Jurkat, Clone E6-1 (cell line): ENCODE measurements around the gene KIRREL3.

Source experiments
- DNase-seq: peaks from one replicate; pipeline ENCODE4 v3.0.0-alpha.2; 2011; ENCODE audit warnings: low read depth, low spot score
- H3K4me3 ChIP-seq: 2 replicates; pipeline ENCODE4 v1.5.1; 2011; ENCODE audit warnings: mild to moderate bottlenecking, low read length, control low read depth, moderate library complexity

The KIRREL3 gene

DNA sequence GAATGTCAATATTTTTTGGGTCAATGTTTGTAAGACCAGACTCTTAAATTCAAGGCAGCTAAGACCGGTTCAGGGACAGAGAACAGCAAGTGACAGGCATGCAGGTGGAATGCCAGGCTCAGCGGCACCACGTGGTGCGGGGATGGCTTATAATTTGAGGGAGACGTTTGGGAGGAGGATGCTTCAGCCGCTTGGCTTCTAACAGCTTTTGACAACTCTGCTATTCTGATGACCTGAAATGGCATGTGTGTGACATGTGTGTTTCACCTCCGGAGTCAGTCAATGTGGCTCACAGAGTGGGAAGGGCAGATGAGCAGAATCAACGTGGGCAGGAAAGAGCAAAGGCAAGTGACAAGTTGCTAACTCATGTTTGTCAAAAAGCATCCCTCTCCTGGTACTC lies 228.3 kb downstream of the KIRREL3 start:
- H3K4me3 ChIP-seq = no peak overlapping the region

DNA sequence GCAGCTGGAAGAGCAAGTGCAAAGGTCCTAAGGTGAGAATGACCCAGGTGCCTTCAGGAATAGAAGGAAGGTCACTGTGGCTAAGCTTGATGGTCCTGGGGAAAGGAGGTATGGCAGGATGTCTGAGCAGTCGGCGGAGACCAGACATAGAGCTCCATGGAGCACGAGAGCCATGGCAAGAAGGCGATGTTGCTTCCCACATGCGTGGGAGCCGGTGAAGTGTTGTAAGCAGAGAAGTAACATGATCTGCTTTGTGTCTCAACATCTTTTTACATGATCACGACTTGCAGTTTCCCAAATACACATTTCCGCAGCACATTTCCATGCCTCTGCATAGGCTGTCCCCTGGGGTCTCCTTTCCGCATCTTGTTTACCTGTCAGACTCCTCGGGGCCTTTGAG lies 231.9 kb downstream of the KIRREL3 start:
- DNase-seq = no peak
- no peak overlapping the region for H3K4me3 ChIP-seq

More for the DNA sequence above, 228.3 kb downstream of the KIRREL3 start:
- no peak for DNase-seq

DNA sequence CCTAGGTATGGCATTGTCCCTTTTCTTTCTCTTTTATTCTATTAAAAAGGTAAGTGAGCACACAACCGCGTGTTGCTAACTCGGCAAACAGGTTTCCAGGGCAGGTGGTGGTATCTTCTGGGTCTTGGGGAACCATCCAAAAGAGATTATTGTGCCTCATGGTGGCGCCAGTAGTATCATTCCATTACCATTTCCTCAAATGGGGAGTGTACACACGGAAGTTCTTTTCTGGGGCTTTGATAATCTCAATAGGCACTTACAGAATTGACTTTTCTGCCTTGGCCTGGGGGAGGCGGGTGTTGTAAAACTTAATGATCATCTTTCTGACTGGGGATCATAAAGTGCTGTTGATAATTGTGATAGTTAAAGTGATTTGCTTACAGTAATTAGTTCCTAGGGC lies 234.1 kb downstream of the KIRREL3 start:
- no peak for DNase-seq
- no peak overlapping the region for H3K4me3 ChIP-seq

DNA sequence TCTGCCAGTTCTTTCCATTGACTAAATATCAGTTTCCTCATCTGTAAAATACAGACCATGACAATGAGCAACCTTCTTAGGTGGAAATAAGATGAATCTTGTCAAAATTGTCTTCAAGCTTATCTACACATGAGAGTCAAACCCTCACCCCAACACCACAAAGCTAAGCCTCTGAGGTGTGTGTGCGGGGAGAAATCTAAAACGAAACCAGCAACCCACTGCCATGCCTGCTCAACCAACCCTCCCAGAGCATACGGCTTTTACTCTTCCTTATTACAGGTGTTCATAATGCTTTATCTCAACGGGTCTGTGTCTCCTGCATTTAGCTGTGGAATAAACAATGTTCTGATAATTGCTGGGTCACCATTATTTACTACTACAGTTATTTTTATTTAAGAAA lies 235.4 kb downstream of the KIRREL3 start:
- DNase-seq = peak; percentile 10
- no peak overlapping the region for H3K4me3 ChIP-seq

DNA sequence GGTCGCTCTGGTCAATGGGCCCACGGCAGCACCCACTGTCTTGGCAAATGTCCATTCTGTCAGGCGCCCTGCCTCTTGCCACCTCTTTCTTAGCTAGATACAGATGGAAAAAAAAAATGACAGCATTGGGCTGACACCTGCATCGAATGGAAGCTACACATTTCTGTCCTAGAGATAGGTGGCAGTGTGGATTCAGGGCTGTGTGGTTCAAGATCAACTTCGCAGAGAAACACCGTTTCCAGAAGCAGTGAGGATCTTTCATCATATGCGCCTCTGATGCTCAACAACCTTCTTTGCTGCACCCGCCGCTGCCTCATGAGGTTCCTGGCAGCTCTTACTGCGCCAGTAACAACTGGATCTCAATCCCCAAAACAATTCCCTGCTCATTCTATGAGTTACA lies 236.3 kb downstream of the KIRREL3 start:
- H3K4me3 ChIP-seq = no peak overlapping the region
- peak; percentile 18 for DNase-seq

DNA sequence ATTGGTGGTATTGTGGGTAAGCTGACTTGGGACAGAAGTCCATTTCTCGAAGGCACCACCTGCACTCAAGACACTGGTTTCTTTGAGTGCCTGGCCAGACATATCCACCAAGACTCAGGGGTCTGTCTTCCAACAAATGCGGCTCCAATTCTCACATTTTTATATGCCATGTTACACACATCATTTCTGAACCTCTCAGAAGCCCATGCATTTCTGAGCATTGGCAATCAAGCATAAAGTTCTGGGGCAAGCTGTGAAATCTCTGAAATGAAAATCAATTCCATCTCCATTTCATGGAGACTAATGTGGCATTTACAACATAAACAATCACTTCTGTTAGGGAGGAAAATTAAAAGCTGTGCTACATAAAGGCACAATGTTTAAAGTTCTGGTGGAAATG lies 243.7 kb downstream of the KIRREL3 start:
- H3K4me3 ChIP-seq = no peak overlapping the region
- DNase-seq = no peak

DNA sequence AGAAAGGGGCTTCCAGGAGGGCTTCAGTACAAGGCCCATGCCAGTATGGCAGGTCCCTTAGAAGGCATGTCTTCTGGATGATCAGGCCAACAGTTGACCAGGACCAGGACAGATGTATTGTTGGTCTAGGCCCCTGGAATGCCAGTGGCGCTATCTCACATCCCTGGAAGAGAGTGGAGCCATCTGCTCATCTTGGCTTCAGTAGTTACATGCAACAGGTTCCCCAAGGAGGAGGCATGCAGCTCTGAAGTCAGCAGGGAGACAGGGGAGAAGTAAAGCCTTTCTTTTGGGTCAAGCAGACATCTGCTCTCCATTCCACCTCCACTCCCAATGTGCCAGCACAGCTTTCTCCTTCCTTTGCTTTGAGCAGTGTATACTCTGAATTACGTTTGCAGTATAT lies 244.1 kb downstream of the KIRREL3 start:
- no peak overlapping the region for H3K4me3 ChIP-seq
- DNase-seq = no peak

DNA sequence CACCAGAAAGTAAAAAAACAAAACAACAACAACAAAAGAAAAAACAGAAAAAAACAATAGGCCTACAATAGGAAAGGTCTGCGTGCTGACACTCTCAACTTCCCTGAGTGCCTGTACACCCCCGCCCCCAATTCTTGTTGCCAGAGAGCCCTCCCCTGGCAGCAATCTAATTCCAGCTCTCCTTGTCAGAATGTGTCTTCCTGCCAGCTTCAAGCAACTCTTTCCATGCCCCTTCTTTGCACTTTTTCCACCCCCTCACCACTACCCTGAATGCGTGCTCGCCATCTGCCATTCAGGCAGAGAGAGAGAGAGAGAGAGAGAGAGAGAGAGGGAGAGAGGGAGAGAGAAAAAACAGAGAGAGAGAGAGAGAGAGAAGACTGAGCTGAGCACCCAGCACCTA lies 245.0 kb downstream of the KIRREL3 start:
- DNase-seq = no peak
- no peak overlapping the region for H3K4me3 ChIP-seq

DNA sequence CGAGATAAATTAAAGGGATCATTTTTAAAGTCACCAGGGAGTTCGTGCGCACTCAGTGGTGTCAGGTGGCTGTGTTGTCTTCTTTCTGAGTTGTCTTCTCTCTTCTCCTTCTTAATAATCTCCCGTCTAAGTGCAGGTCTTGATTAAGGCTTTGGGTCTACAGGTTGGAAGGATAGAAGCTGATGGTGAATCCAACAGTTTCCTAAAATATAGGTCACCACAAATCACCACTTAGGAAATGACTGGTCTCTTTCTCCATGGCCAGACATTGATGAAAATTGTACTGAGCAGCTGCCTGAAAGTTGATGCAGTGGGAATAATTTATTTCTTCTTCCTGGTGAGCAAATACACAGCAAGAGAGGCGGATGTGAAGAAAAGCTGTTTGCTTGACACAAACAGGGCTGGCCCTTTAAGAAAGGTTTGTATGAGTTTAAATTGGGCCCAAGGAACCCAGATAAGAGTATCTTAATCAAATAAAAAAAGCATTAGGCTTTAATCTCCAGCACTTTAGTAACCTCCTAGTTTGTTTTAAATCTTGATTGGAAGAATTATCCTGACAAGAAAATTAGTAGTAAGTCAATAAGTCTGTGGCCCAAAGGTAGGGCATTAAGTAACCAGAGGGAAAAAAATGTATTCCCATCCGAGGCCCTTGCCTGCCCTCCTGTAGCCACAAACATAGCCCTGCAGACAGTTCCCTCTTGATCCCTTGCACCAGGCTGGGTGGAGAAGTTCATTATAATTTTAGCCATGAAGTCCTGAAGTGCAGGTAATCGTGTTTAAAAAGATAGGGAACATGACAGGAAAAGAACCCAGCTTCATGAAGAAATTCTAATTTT lies 245.8 kb downstream of the KIRREL3 start:
- no peak for DNase-seq
- no peak overlapping the region for H3K4me3 ChIP-seq

DNA sequence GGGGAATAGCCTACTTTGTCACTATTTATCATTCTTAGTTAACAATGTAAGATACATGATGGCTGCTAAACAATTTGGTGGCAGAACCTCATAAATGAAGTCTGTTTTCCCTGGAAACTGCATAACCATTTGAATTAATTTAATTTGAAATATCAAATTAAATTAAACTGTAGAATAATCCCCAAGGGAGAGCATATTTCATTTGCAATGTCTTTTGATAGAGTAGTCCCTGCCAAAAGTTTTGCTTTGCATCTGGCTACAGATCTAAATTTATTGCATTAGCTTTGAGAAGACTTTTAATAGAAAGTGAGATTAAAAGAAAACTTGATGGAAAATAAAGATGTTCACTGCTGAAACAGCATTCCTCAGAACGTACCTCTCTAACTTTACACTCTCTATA lies 246.6 kb downstream of the KIRREL3 start:
- H3K4me3 ChIP-seq = no peak overlapping the region
- no peak for DNase-seq

DNA sequence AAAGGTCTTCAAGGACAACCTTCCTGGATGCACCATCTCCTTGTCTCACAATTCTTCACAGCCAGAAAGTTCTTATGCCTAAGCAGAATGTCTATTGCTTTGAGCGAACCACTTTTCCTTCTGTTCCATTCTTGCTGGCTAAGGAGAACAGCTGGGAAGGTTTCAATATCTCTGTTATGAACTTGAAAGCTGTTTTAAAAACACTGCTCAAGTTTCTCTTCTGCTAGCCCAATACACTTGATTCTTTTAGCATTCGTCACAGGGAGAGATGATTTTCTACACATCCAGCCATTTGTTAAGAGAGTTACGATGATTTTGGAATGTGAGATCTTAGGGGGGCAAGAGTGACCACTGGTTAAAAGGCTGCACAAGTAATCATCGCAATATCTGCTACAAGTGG lies 249.3 kb downstream of the KIRREL3 start:
- no peak for DNase-seq
- H3K4me3 ChIP-seq = no peak overlapping the region

DNA sequence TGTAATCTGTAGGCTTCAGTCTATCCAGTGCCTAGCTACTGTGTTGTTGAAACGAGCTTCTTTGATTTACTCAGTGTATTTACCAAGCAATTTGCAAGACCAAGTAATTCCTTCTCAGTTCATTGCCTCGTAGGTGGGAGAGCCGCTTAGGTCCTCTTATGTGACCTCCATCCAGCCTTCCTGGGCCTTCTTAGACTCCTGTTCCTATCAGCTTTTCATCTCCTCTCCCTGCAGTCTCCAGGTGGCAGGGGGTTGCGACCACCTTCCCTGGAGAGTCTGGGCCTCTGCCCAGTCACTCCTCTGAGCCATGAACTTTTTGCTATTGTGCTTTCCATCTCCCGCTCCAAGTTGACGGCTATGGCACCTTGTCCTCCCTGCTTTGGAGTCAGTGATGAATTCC lies 251.8 kb downstream of the KIRREL3 start:
- H3K4me3 ChIP-seq = no peak overlapping the region
- no peak for DNase-seq

DNA sequence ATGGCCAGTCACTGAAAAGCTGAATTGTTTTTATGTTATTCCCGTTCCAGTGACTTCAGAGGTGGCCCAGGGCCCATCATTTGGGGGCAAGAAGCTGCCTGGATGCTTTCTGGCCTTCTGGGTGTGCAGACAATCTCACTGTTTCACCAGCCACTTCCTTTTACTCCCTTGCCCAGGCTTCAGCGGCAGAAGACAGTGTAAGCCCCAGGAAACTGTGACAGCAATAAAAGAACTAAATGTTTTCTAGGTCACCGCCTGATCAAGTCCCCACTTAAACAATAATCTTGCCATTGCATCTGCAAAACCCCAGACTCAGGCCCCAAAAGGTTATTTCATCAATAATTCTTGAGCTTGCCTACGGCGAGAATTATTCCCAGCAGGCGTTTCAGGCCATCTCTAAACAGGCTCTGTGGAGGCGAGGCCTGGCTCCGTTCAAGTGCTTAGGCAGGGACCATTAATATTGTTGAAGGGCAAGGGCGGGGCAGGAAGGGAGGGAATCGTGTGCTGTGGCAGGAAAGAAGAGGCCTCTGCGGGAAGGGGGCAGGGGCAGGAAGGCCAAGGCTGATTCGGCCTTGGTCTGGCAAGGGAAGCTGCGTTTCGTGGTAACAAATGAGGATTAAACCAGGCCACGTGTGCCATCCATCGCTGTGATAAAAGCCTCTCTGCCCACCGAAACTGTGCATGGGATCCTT lies 252.3 kb downstream of the KIRREL3 start:
- peak; percentile 37 for DNase-seq
- no peak overlapping the region for H3K4me3 ChIP-seq

DNA sequence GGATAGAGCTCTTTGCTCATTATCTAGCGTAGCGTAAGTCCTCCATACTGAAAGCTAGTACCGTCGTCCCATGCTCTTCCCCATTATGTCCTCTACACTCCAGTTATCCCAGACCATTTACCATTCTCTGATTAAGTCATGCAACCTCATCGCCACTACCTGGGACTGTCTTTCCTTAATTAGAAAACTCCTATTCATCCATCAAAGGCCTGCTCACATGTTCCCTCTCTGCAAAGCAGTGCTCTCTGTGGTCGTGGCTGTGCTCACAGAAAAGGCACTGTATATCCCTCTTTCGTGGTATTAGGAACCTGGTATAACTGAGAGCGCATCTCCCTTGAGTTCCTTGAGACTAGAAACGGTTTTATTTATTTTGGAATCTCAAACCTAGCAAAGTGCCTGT lies 253.3 kb downstream of the KIRREL3 start:
- no peak for DNase-seq
- H3K4me3 ChIP-seq = no peak overlapping the region

DNA sequence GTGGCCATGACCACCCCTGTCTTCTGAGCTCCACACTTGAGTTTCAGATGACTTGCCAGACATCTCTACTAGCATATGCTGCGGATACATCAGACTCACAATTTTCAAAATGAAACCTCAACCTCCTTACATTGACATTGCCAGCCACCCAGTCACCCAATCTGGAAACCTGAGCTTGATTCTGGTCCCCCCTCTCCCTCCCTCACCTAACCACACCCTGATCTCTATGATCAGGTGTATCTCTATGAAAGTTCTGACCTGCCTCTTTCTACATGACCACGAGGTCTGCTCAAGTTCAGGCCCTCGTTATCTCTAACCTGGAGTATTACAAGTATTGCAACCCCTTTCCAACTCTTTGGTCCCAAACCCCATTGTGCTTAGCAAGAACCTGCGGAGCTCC lies 254.1 kb downstream of the KIRREL3 start:
- DNase-seq = no peak
- H3K4me3 ChIP-seq = no peak overlapping the region

DNA sequence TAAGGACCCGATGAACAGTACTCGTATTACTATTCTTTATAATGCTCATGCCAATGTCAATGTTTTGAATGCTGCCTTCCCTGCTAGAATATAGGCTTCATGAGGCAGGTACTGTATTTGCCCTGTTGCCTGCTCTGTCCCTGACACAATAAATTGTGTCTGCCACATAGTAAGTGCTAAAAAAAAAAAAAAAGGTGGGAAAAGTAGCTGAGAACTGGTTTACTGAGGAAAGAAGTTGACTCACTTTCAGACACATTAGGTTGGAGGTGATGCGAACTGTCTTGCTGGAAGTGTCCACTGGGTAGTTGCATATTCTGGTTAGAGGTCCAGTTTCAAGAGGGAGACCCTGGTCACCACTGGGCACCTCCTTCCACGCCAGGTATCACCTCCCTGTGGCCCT lies 255.9 kb downstream of the KIRREL3 start:
- H3K4me3 ChIP-seq = no peak overlapping the region
- DNase-seq = no peak

DNA sequence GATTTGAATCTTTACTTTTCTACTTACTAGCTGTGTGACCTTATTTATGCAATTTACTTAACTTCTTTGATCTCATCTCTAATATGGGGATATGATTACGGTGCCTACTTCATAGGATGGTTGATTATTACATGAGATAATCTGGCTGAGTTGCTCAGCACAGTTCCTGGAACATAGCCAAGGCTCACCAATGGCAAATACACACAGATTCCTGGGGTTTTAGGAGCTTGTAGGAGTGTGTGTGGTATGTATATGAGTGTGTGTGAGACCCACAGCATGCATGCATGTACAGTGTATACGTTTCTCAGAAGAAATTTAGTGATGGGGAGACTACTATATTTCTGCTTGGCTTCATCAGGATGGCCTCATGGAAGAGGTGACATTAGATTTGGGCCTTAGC lies 256.9 kb downstream of the KIRREL3 start:
- H3K4me3 ChIP-seq = no peak overlapping the region
- no peak for DNase-seq

DNA sequence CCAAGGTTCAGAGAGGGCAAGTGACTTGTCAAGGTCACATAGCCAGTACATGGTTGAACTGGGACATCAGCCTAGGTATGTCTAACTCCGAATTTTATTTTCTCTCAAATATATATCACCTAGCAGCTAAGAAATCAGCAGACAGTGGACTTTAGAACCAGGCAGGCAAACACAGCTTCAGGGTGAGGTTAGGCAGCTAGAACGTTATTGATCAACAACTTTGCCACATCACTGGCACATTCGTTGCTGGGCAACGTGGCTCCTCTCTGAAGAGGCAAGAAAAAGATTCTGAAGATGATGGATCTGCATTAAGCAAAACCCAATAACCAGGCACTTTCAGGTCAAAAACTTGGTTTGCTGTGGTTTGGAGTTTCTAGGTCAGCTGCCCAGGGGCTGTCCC lies 258.0 kb downstream of the KIRREL3 start:
- H3K4me3 ChIP-seq = no peak overlapping the region
- DNase-seq = no peak

DNA sequence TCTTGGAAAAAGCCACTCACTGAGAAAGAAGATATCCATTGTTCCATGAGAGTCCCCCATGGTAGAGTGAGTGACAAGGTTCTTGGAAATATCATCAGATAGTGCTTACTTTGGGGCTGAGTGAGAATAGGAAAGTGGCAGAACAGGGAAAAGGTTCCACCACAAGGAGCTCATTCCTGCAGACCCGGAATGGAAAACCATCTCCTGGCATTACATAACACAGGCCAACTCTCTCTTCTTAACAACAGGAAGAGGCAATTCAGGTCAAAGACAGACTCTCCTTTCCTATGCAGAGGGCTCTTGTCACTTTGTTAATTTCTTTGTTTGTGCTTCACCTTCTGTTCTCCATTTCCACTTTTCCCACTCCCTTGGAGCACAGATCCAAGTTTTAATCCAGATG lies 259.7 kb downstream of the KIRREL3 start:
- DNase-seq = no peak
- no peak overlapping the region for H3K4me3 ChIP-seq

DNA sequence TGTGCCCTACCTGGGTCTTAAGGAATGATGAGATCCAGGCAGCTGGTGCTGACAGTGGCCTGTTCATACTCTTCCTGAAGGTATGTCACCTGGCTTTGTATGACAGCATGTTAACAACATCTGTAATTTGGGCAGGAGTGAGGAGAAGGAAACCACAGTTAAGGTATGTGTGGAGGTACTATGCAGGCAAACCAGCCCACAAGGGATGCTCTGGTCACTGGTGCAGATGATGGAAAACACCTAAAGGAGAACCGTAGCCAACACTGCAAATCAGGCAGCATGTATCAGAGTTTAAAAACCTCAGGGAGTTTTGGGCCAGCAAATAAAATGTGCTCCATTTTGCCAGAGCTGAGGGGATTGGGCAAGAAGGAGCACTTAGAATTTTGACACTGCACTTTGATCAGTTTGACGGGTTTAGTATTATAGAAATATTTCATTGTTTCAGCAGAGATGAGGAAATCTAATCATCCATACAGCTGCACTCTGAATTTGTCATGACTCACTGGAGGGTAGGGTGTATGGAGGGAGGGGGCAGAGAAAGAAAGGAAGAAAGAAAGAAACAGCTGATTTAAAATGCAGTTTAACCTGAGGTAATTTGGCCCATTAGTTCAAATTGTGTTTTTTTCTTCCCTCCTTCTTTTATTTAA lies 260.9 kb downstream of the KIRREL3 start:
- no peak overlapping the region for H3K4me3 ChIP-seq
- no peak for DNase-seq
